ENCODE measurements around the gene SNRK. TPM values are rescaled to one million over a fixed set of nuclear protein-coding genes. Genes with fewer than 3 reads are reported as not detected.

SNRK gene, protein sequence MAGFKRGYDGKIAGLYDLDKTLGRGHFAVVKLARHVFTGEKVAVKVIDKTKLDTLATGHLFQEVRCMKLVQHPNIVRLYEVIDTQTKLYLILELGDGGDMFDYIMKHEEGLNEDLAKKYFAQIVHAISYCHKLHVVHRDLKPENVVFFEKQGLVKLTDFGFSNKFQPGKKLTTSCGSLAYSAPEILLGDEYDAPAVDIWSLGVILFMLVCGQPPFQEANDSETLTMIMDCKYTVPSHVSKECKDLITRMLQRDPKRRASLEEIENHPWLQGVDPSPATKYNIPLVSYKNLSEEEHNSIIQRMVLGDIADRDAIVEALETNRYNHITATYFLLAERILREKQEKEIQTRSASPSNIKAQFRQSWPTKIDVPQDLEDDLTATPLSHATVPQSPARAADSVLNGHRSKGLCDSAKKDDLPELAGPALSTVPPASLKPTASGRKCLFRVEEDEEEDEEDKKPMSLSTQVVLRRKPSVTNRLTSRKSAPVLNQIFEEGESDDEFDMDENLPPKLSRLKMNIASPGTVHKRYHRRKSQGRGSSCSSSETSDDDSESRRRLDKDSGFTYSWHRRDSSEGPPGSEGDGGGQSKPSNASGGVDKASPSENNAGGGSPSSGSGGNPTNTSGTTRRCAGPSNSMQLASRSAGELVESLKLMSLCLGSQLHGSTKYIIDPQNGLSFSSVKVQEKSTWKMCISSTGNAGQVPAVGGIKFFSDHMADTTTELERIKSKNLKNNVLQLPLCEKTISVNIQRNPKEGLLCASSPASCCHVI
- 10 to 100 TPM; 70.7 to 73.6 TPM for total RNA-seq

DNA sequence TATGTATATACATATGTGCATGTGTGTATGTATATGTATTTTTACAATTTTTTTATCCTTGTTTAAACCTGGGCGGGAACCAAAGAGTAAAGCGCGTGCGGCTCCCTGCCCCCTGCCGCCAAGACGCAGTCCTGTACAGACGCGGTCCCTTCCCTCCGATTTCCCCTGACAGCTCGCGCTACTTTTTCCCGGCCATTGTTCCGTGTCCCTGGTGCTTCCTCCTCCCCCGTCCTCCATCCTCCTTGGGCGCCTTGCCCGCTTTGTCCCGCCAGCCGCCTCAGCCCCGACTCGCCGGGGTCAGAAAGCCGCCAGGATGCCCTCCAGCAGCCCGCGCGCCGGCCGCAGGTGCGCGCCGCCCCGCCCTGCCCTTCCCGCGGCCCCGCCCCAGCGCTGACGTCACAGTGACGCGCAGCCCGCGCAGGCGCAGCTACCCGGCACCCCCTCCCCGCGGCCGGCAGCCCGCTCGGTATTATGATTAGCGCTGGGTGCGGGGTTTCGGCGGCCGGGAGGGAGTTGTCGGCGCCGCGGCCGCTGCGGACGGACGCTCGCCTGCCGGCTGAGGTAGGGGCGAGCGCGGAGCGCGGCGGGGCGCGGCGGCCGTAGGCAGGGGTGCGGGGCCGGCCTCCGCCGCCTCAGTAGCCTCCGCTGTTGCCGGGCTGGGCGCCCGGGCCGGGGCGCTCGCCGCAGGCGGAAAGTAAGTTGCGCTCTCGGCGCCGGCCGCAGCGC is at the start of gene SNRK:
SNRK (plus strand) TSS at position 426 of the 726 bp plus-strand sequence. CDS start 16,664 bp downstream, outside the sequence.
- H3K9me3 Mint-ChIP-seq = no peaks in the 10 kb centered on the region
- POLR2A ChIA-PET = interaction anchor here (0.7 to 7.1 kb wide), 11 partner anchors 8 to 216 kb away, joined by 3 to 46 read pairs (median 5); no protein-coding TSS in a partner anchor
- DNase-seq (peak; percentile 99), ATAC-seq (ENCODE audit: low read depth) (peak; percentile 82)
- H3K27ac Mint-ChIP-seq = peak within 1 kb of the TSS; percentile 95
- peak within 1 kb of the TSS; percentile 95 for H3K4me3 Mint-ChIP-seq
- H3K4me1 Mint-ChIP-seq = peaks cover 26% of the 10 kb centered on the region
- no peaks in the 10 kb centered on the region for H3K27me3 Mint-ChIP-seq
- peaks cover 9% of the 10 kb centered on the region for H3K36me3 Mint-ChIP-seq

DNA sequence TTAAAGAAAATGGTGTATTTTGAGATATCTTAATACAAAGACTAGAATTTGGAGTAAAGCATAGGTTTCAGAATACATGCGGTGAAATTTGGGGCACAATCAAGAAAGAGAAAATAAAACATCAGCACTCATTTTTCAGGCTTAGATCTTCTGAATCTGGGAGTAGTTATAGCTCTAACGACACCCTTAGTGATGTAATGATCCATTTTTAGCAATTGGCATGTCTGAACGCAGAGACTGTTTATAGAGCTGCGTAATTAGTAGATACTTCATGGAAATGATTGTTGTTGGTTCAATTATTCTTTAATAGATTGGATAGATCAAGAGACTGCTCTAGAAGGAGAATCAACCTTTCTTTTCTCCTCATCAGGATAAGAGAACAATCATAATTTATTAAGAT is 47.5 kb upstream of the SNRK start:
- no peaks in the 10 kb centered on the region for H3K27me3 Mint-ChIP-seq
- ATAC-seq (ENCODE audit: low read depth) (no peak), DNase-seq (no peak)
- no peak overlapping the region for H3K27ac Mint-ChIP-seq
- POLR2A ChIA-PET = interaction anchor here (1.2 kb wide), 1 partner anchor 15 kb away, joined by 8 read pairs; no protein-coding TSS in a partner anchor
- H3K9me3 Mint-ChIP-seq = peaks cover 10% of the 10 kb centered on the region
- peaks cover 11% of the 10 kb centered on the region for H3K4me1 Mint-ChIP-seq
- H3K4me3 Mint-ChIP-seq = no peak overlapping the region
- peaks cover 5% of the 10 kb centered on the region for H3K36me3 Mint-ChIP-seq

DNA sequence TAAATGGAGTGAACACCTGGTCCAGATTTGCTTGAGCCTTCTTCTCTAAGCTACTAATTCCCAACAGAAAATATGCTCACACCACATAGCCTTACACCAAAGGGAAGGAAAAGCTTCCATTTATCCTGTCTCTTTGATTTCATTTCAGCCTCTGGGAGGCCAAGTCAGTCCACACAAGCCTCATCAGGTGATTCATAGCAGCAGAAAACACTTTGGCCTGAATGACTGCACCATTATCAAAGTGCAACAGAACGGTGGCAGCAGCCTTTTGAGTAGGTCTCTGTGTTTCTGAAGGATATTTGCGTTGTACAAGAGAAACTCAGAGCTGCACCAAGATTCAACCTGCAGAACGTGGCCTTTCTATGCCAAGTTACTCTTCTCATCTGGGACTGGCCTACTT is 46.6 kb upstream of the SNRK start:
- POLR2A ChIA-PET = interaction anchor here (1.0 kb wide), 1 partner anchor 60 kb away, joined by 3 read pairs; no protein-coding TSS in a partner anchor
- no peak overlapping the region for H3K27ac Mint-ChIP-seq
- peaks cover 18% of the 10 kb centered on the region for H3K4me1 Mint-ChIP-seq
- H3K9me3 Mint-ChIP-seq = peaks cover 14% of the 10 kb centered on the region
- H3K4me3 Mint-ChIP-seq = no peak overlapping the region
- H3K27me3 Mint-ChIP-seq = no peaks in the 10 kb centered on the region
- peaks cover 9% of the 10 kb centered on the region for H3K36me3 Mint-ChIP-seq
- DNase-seq (no peak), ATAC-seq (ENCODE audit: low read depth) (no peak)

DNA sequence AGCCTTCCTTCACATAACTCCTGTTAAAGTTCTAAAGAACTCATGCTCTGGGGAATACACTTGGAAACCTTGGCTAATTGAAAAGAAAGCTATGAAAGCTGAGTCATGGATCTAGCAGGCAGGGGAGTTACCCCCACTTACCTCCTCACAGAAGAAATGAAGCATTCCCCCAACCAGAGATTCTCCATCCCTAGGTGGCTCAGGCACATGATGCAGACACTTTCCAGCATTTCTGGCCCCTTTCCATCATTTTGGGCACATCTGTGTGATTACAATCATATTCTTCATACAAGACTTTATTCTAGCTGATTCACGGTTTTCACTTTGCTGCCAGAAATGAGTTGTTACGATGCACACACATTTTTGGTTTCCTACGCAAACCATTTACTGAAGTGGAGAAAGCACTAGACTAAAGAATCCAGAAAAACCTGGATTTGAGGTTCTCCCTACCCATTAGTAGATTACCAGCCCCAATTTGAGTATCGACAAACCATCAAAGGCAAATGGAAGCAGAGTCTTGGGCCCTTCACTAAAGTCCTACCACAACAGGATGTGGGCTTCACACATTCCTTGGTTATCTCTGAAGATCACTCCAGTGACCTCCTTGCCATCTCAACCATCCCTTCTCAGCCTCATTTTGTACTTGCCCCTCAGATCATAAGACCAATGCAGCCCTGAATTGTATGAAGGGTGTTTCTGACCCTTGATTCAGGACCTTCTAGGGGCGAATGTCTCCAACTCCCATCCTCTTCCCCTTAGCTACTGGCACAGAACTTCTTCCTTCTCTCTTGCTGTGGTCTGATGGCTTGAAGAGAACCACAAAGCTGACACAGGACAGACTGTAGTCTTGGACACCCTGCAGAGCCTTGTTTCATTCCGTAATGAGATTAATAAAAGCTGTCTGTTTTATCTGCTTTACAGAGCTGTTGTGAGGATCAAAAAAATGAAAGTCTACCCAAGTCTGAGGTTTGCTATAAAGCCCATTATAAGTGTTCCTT is 42.5 kb upstream of the SNRK start:
- Mint-ChIP-seq H3K27ac (peak overlapping the region; percentile 4), H3K27me3 (no peaks in the 10 kb centered on the region), H3K4me3 (peak overlapping the region; percentile 35), H3K36me3 (peaks cover 8% of the 10 kb centered on the region), H3K9me3 (peaks cover 10% of the 10 kb centered on the region), H3K4me1 (peaks cover 29% of the 10 kb centered on the region)
- ATAC-seq (ENCODE audit: low read depth) (peak; percentile 53), DNase-seq (no peak)
- POLR2A ChIA-PET = no interaction called here

DNA sequence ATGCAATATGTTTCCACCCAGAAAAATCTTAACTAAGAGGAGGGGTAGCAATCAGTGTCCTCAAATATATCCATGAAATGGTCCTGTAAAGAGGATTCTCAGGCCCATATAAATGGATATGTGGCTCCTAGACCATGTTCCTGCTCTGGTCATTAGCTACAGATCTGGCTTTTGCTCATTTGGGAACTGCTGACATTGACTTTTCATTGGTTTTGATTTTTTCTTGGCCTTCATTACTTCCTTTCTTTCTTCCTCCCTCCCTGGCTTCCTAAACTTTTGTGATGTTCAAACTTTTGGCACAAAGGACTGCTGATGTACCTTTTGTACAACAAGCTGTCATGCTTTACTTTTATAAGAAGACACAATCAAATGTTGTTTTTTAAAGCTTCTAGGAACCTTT is 41.6 kb upstream of the SNRK start:
- no peak overlapping the region for H3K4me3 Mint-ChIP-seq
- no peak for ATAC-seq (ENCODE audit: low read depth)
- peaks cover 13% of the 10 kb centered on the region for H3K9me3 Mint-ChIP-seq
- peaks cover 29% of the 10 kb centered on the region for H3K4me1 Mint-ChIP-seq
- POLR2A ChIA-PET = no interaction called here
- H3K27me3 Mint-ChIP-seq = no peaks in the 10 kb centered on the region
- no peak for DNase-seq
- peaks cover 8% of the 10 kb centered on the region for H3K36me3 Mint-ChIP-seq
- peak overlapping the region; percentile 44 for H3K27ac Mint-ChIP-seq

DNA sequence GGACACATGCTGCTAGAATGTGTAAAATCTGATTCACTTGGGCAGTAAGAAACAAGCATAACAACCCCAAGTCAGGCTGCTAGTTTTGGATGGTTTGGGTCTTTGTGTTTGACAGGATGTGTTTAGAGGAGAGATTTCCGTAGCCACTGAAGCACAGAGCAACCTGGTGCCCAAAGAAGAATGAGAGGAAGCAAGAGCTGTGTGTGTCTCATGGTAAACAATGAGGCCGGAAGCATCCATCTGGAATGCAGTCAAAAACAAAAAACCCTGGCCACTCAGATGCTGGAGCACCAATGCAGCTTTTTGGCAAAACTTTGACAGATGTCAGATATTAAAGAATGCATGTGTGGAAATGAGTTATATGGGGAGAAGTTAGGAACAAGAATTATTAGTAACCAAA is 39.4 kb upstream of the SNRK start:
- peaks cover 5% of the 10 kb centered on the region for H3K36me3 Mint-ChIP-seq
- H3K27me3 Mint-ChIP-seq = no peaks in the 10 kb centered on the region
- ATAC-seq (ENCODE audit: low read depth) (peak; percentile 86), DNase-seq (no peak)
- POLR2A ChIA-PET = interaction anchor here (0.9 to 1.1 kb wide), 2 partner anchors 39 to 83 kb away, joined by 3 to 5 read pairs; partner anchors contain the start of gene SNRK
- H3K4me1 Mint-ChIP-seq = peaks cover 29% of the 10 kb centered on the region
- no peak overlapping the region for H3K4me3 Mint-ChIP-seq
- H3K9me3 Mint-ChIP-seq = peaks cover 15% of the 10 kb centered on the region
- peak overlapping the region; percentile 64 for H3K27ac Mint-ChIP-seq

DNA sequence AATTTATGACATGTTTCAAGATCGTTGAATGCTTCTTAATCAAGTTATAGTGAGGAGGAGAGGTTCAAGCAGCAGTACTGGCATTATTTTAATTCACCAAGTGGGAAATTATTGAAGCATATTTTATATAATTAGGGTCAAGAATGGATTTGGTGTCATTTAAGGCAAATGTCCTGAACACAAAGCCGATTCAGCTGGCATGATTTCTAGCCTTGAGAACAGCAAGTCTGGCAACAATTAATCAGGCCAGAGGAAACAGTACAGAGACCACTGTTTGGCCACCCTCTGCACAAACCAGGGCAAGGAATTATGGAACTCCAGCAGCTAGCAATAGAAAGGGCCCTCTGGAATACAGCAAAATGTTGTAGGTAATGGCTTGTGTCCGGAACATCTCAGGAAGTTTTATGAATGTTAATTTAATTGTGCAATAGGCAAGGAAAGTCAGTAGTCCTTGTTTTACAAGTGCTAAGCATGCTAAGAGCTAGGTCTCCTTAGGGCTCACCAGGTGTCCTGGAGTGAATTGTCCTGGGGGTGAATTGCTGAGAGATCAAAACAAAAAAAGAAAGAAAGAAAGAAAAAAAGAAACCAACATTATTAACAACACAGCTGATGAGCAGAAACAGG is 38.7 kb upstream of the SNRK start:
- ATAC-seq (ENCODE audit: low read depth) = no peak
- POLR2A ChIA-PET = interaction anchor here (0.9 to 1.1 kb wide), 2 partner anchors 39 to 84 kb away, joined by 3 to 5 read pairs; partner anchors contain the start of gene SNRK
- peaks cover 29% of the 10 kb centered on the region for H3K4me1 Mint-ChIP-seq
- H3K27ac Mint-ChIP-seq = peak overlapping the region; percentile 64
- no peak overlapping the region for H3K4me3 Mint-ChIP-seq
- H3K36me3 Mint-ChIP-seq = peaks cover 5% of the 10 kb centered on the region
- peaks cover 15% of the 10 kb centered on the region for H3K9me3 Mint-ChIP-seq
- H3K27me3 Mint-ChIP-seq = no peaks in the 10 kb centered on the region
- no peak for DNase-seq

DNA sequence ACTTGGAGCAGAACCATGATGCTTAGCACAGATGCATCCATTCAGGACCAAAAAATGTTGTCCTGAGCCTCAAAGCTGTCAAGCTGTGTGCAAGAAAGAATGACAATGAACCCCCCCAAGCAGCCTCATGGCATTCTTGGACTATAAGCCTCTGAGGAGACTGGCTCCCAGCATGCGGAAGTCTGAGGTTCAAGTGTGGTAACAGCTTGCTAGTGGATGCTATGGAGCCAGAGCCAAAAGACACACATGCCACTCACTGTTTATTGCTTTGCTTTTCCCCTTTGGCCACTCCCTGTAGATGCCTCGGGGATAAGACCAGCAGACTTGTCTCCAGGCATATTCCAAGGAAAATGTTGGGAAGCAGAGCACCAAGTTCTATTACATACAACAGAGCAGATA is 38.2 kb upstream of the SNRK start:
- H3K27ac Mint-ChIP-seq = no peak overlapping the region
- POLR2A ChIA-PET = no interaction called here
- DNase-seq (no peak), ATAC-seq (ENCODE audit: low read depth) (no peak)
- peaks cover 13% of the 10 kb centered on the region for H3K9me3 Mint-ChIP-seq
- peaks cover 29% of the 10 kb centered on the region for H3K4me1 Mint-ChIP-seq
- H3K27me3 Mint-ChIP-seq = no peaks in the 10 kb centered on the region
- H3K36me3 Mint-ChIP-seq = peaks cover 5% of the 10 kb centered on the region
- no peak overlapping the region for H3K4me3 Mint-ChIP-seq

DNA sequence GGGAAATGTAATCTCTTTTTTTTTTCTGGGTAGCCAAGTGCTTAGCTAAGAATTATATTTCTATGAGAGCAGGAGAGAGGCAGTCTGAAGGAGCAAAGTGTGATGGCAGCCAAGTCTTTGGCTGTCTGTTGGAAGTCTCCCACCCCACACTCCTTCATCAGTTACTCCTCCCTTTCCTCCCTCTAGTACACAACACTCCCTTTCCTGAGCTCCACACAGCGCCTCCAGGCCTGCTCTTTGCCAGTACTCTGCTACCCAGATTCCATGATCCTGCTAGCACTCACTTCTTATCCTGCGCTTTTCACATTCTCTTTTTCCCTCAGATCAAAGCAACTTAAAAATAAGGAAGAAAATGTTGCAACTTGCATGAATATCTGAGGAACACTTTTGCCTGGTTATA is 37.4 kb upstream of the SNRK start:
- Mint-ChIP-seq H3K4me1 (peaks cover 21% of the 10 kb centered on the region), H3K4me3 (no peak overlapping the region), H3K27ac (no peak overlapping the region), H3K9me3 (peaks cover 12% of the 10 kb centered on the region), H3K36me3 (peaks cover 5% of the 10 kb centered on the region), H3K27me3 (no peaks in the 10 kb centered on the region)
- POLR2A ChIA-PET = no interaction called here
- ATAC-seq (ENCODE audit: low read depth) = no peak
- no peak for DNase-seq

DNA sequence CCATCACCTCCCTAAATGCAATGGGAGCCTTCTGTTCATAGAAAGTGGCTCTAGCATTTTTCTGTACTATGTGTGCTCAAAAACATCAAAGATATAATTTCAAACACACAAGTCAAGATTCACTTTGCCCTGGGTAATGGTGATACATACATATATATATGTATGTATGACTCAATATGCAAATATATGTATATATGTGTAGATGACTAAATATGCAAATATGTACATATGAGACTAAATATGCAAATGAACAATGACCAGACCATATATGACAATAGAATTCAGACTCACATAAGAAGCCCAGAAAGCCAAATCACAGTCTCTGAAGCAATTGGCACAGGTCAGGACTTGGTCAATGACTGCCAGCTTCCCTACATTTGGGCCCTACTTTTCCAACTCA is 36.9 kb upstream of the SNRK start:
- Mint-ChIP-seq H3K4me1 (peaks cover 17% of the 10 kb centered on the region), H3K4me3 (no peak overlapping the region), H3K36me3 (peaks cover 2% of the 10 kb centered on the region), H3K9me3 (peaks cover 9% of the 10 kb centered on the region), H3K27me3 (no peaks in the 10 kb centered on the region), H3K27ac (no peak overlapping the region)
- ATAC-seq (ENCODE audit: low read depth) = no peak
- no peak for DNase-seq
- POLR2A ChIA-PET = no interaction called here

DNA sequence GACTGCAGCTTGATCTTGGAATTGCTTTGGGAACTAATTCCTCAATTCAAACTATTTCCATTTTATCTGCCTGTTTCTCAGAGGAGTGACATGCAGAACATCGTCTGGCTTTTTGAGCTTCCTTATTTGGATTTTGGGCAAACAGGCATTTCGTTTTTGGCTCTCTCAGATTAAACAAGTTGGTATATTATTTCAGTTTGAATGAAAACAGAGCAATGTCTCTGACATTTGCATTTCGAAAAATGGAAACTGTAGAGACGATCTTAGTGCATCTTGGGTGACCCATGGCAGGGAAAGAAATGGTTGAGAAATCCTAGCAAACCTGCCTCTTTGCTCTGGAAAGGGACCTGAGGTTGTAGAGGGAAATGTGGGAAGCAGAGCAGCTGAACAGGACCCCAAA is 33.0 kb upstream of the SNRK start:
- Mint-ChIP-seq H3K36me3 (no peaks in the 10 kb centered on the region), H3K27ac (no peak overlapping the region), H3K9me3 (peaks cover 6% of the 10 kb centered on the region), H3K27me3 (no peaks in the 10 kb centered on the region), H3K4me3 (no peak overlapping the region), H3K4me1 (peaks cover 4% of the 10 kb centered on the region)
- DNase-seq (no peak), ATAC-seq (ENCODE audit: low read depth) (no peak)
- POLR2A ChIA-PET = no interaction called here

DNA sequence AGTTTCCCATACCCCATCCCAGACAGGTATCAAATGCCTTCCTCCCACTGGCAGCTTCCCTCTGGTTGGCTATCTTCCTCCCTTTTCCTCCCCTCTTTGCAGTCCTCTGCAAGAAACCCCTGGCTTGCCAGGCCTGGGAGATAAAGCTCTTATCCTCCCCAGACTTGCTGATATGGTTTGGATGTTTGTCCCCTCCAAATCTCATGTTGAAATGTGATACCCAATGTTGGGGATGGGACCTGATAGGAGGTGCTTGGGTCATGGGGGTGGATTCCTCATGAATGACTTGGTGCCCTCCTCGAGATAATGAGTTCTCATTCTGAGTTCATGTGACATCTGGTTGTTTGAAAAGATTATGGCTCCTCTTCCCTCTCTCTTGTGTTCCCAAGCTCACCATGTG is 32.2 kb upstream of the SNRK start:
- Mint-ChIP-seq H3K4me1 (peaks cover 4% of the 10 kb centered on the region), H3K36me3 (no peaks in the 10 kb centered on the region), H3K27me3 (no peaks in the 10 kb centered on the region), H3K27ac (no peak overlapping the region), H3K9me3 (peaks cover 4% of the 10 kb centered on the region), H3K4me3 (no peak overlapping the region)
- POLR2A ChIA-PET = no interaction called here
- no peak for ATAC-seq (ENCODE audit: low read depth)
- no peak for DNase-seq

Data from activated naive CD8-positive, alpha-beta T cell treated with anti-CD3 and anti-CD28 coated beads, Interleukin-2, amount 10 ng/mL, durations not matched to agents 7 days and 5 days (primary cell).